ENCODE measurements around the gene KLHL8. TPM values are rescaled to one million over a fixed set of nuclear protein-coding genes. Genes with fewer than 3 reads are reported as not detected.

KLHL8 gene
- total RNA-seq, 1 donor from 2014 or later, result 15.2 TPM

DNA sequence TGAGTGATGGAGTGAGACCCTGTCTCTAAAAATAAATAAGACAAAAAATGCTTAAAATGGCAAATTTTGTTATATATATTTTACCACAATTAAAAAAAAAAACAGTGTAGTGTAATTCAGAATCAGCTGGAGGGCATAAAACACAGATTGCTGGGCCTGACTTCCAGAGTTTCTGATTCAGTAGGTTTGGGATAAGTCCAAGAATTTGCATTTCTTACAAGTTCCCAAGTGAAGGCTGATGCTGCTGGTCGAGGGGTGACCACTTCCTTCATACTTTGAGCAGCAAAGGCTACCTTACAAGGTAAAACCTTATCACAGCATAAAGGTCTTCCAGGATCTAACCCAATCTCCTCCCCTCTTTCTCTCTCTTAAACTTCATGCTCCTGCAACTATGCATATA, 40.7 kb downstream of the KLHL8 start:
- Mint-ChIP-seq H3K9me3 (peaks cover 7% of the 10 kb centered on the region), H3K36me3 (peaks cover 15% of the 10 kb centered on the region), H3K4me1 (no peaks in the 10 kb centered on the region), H3K27me3 (ENCODE audit: low read depth) (no peaks in the 10 kb centered on the region), H3K27ac (no peak overlapping the region), H3K4me3 (no peak overlapping the region)
- DNase-seq (ENCODE audit: low spot score in 2 of 2, unreplicated experiment in 2 of 2), result no peak
- TF ChIP-seq, protein P1, sequence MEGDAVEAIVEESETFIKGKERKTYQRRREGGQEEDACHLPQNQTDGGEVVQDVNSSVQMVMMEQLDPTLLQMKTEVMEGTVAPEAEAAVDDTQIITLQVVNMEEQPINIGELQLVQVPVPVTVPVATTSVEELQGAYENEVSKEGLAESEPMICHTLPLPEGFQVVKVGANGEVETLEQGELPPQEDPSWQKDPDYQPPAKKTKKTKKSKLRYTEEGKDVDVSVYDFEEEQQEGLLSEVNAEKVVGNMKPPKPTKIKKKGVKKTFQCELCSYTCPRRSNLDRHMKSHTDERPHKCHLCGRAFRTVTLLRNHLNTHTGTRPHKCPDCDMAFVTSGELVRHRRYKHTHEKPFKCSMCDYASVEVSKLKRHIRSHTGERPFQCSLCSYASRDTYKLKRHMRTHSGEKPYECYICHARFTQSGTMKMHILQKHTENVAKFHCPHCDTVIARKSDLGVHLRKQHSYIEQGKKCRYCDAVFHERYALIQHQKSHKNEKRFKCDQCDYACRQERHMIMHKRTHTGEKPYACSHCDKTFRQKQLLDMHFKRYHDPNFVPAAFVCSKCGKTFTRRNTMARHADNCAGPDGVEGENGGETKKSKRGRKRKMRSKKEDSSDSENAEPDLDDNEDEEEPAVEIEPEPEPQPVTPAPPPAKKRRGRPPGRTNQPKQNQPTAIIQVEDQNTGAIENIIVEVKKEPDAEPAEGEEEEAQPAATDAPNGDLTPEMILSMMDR (IDR thresholded peaks at IDR 0.05; ENCODE audit: unreplicated experiment), result no peak

DNA sequence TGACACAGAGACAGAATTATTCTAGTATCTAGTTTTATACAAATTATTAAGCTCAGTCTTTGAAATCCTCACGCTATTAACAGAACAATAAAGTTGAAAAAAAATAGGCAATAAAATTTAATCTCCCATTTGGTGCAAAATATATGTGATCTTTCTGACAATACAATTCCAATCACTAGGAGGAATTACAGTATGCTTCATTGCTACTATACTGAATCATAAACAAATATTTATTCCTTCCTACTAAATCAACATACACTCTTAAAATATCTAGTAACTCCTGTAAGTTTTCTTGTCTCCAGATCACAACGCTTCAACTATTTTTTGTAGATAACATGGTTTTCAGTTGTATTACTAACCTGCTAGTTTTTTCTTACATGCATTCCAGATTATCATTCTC, 45.7 kb downstream of the KLHL8 start:
- TF ChIP-seq, protein P1 (IDR thresholded peaks at IDR 0.05; ENCODE audit: unreplicated experiment), result no peak
- Mint-ChIP-seq H3K4me1 (no peaks in the 10 kb centered on the region), H3K27ac (no peak overlapping the region), H3K9me3 (no peaks in the 10 kb centered on the region), H3K4me3 (no peak overlapping the region), H3K27me3 (ENCODE audit: low read depth) (no peaks in the 10 kb centered on the region), H3K36me3 (peaks cover 4% of the 10 kb centered on the region)
- no peak for DNase-seq (ENCODE audit: low spot score in 2 of 2, unreplicated experiment in 2 of 2)

- TF ChIP-seq, protein P1 (IDR thresholded peaks at IDR 0.05; ENCODE audit: unreplicated experiment), result no peak
- Mint-ChIP-seq H3K36me3 (peaks cover 7% of the 10 kb centered on the region), H3K27ac (no peak overlapping the region), H3K9me3 (no peaks in the 10 kb centered on the region), H3K4me3 (no peak overlapping the region), H3K4me1 (no peaks in the 10 kb centered on the region), H3K27me3 (ENCODE audit: low read depth) (no peaks in the 10 kb centered on the region)
- no peak for DNase-seq (ENCODE audit: low spot score in 2 of 2, unreplicated experiment in 2 of 2)
These were observed 48.5 kb downstream of the KLHL8 start for GRCh38 chr4:87171944-87172343.

- Mint-ChIP-seq H3K4me3 (no peak overlapping the region), H3K4me1 (no peaks in the 10 kb centered on the region)
These were observed 54.0 kb downstream of the KLHL8 start for GRCh38 chr4:87166296-87166854.

DNA sequence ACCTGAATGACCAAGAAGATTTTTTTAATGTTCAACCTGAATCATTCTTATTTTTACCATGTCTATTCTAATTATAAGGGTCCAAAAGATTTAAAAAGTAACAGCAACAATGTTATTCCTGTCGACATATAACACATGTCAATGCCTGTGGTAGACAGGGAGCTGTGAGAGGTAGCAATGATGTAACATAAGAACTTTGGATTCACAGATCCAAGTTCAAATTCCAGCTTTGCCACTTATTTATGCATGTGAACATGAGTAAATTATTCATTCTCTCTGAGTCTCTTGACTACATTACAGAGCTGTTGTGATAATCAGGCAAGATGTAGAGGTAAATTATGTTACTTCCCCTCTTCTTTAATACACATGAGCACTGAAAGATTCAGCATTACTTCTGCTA, 54.5 kb downstream of the KLHL8 start:
- H3K36me3 Mint-ChIP-seq, result peaks cover 29% of the 10 kb centered on the region
- no peaks in the 10 kb centered on the region for H3K27me3 Mint-ChIP-seq (ENCODE audit: low read depth)
- no peak overlapping the region for H3K4me3 Mint-ChIP-seq
- H3K27ac Mint-ChIP-seq, result no peak overlapping the region
- DNase-seq (ENCODE audit: low spot score in 2 of 2, unreplicated experiment in 2 of 2), result no peak
- H3K9me3 Mint-ChIP-seq, result no peaks in the 10 kb centered on the region
- no peaks in the 10 kb centered on the region for H3K4me1 Mint-ChIP-seq
- TF ChIP-seq, protein P1 (IDR thresholded peaks at IDR 0.05; ENCODE audit: unreplicated experiment), result no peak

More at GRCh38 chr4:87166296-87166854, 54.0 kb downstream of the KLHL8 start:
- no peak overlapping the region for H3K27ac Mint-ChIP-seq
- TF ChIP-seq, protein P1 (IDR thresholded peaks at IDR 0.05; ENCODE audit: unreplicated experiment), result no peak
- DNase-seq (ENCODE audit: low spot score in 2 of 2, unreplicated experiment in 2 of 2), result no peak
- no peaks in the 10 kb centered on the region for H3K9me3 Mint-ChIP-seq
- H3K36me3 Mint-ChIP-seq, result peaks cover 27% of the 10 kb centered on the region
- H3K27me3 Mint-ChIP-seq (ENCODE audit: low read depth), result no peaks in the 10 kb centered on the region

All from mesothelial cell of epicardium (in vitro differentiated cells).